AG09309 (cell line): ENCODE measurements around the gene ETNPPL.

Experiments
- DNase-seq: peaks from one replicate; pipeline ENCODE4 v3.0.0-alpha.2; 2010; ENCODE audit warnings: low read depth
- H3K4me3 ChIP-seq: 2 replicates; pipeline ENCODE4 v1.5.1; 2011; ENCODE audit warnings: mild to moderate bottlenecking, low read depth, low read length, moderate library complexity; ENCODE audit not compliant: control insufficient read depth
- CTCF ChIP-seq: IDR thresholded peaks from 2 replicates; pipeline ENCODE4 v1.5.1; 2011; ENCODE audit warnings: mild to moderate bottlenecking, low read depth, low read length, inconsistent platforms; ENCODE audit not compliant: insufficient read depth, control insufficient read depth; ENCODE audit errors: missing control alignments

Gene ETNPPL

GRCh38 chr4:108766058-108766457 lies 3.2 kb upstream of the ETNPPL start:
- H3K4me3 ChIP-seq = no peak overlapping the region
- TF ChIP-seq CTCF = no peak
- DNase-seq = no peak

GRCh38 chr4:108763986-108764385 lies 1.1 kb upstream of the ETNPPL start:
- no peak overlapping the region for H3K4me3 ChIP-seq
- no peak for DNase-seq
- no peak for TF ChIP-seq CTCF

GRCh38 chr4:108763226-108763593 lies 357 bp upstream of the ETNPPL start:
- no peak for DNase-seq
- no peak for TF ChIP-seq CTCF
- peak overlapping the region; percentile 45 for H3K4me3 ChIP-seq

GRCh38 chr4:108758498-108758897 lies 4.4 kb downstream of the ETNPPL start:
- TF ChIP-seq CTCF = no peak
- H3K4me3 ChIP-seq = no peak overlapping the region
- DNase-seq = no peak

DNA sequence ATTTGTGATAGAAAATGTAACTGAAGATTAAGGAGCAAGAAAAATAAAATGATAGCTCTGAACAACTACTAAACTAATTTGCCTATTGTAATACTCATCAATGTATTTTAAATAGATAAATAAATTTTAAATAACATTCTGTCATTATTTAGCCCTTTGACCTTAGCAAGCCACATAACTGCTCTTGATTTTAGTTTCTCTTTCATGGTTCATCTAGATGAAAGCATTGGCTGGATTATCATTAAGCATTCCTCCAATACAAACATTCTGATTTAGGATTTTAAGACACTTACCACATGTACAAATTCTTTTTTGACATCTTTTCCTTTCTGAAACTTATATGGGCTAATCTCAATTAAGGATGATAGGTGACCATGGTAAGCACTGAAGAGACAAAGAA lies 8.5 kb downstream of the ETNPPL start:
- no peak for TF ChIP-seq CTCF
- DNase-seq = no peak
- H3K4me3 ChIP-seq = no peak overlapping the region

DNA sequence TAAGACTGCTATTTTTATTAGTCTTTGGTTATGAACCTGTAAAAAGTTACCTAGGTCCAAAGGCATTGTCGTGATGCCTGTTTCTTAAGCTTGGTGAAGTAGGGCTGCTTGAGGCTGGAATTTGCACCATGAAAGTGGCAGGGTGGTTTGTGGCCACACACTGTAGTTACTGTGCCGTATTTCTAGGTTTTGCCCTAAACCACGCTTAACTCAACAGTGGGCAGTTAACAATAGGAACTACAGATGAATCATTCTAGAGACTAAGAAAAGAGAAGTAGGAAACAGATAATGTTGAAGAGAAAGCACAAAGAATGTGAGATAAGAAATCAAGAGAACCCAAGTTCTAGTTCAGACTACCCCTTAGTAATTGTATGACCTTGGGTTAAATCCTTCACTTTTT lies 11.5 kb downstream of the ETNPPL start:
- no peak for DNase-seq
- H3K4me3 ChIP-seq = no peak overlapping the region
- TF ChIP-seq CTCF = no peak

DNA sequence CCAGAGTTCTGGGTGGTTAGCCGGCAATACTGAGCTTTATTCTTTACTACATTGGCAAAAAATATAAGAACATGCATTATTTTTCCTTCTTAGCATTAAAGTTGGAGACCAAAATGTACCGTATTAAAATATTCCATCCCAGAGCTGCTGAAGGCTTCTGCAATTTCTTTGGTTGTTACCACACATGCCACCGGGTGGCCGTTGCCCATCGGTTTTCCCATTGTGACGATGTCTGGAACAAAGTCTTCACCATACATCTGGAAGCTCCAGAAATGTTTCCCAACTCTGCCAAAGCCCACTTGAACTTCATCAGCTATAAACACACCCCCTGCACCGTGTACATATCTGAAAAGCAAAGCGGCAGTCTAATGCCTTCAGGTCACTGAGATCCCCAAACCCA lies 13.7 kb downstream of the ETNPPL start:
- peak; percentile 24 for TF ChIP-seq CTCF
- H3K4me3 ChIP-seq = no peak overlapping the region
- DNase-seq = no peak
